PC-9 (cell line): ENCODE measurements around the gene ATP13A2. TPM values are rescaled to one million over a fixed set of nuclear protein-coding genes. Genes with fewer than 3 reads are reported as not detected.

ENCODE experiments used
- BruUV-seq: library from RNA; stranded (reverse); fragments of 400-500 nt; replicated peaks from 2 replicates; lab custom pipeline; 2021; lab: Mats Ljungman, UMichigan
- CTCF ChIA-PET: fragments of 300-600 bp; sonication (Branson Sonifier 250); formaldehyde crosslinking; loops from one replicate; lab custom pipeline; 2022; ENCODE audit warnings: antibody characterized with exemption; lab: Charles Lee
- POLR2A ChIA-PET: fragments of 300-600 bp; sonication (Branson Sonifier 250); formaldehyde crosslinking; loops from one replicate; lab custom pipeline; 2022; ENCODE audit warnings: antibody characterized with exemption; ENCODE audit not compliant: unreplicated experiment; lab: Charles Lee
- DNase-seq, 2 experiments: peaks; one replicate each; pipeline versions ENCODE4 v3.0.0 to v3.0.0-alpha.2; 2015 to 2022; ENCODE audit warnings: mixed read lengths in 1 of 2
- H2AFZ ChIP-seq: fragments of 200-600 bp; sonication (generic); 2 replicates; pipeline ENCODE4 v1.8.1; 2017; ENCODE audit warnings: antibody characterized with exemption
- H3F3A ChIP-seq: fragments of 200-600 bp; sonication (generic); 2 replicates; pipeline ENCODE4 v1.8.1; 2017; ENCODE audit warnings: antibody characterized with exemption, mild to moderate bottlenecking, low read depth; ENCODE audit not compliant: insufficient read depth
- H3K27ac ChIP-seq: fragments of 200-600 bp; sonication (generic); 2 replicates; pipeline ENCODE4 v1.6.1; 2016; ENCODE audit warnings: mixed run types
- H3K27me3 ChIP-seq: fragments of 200-600 bp; sonication (generic); 2 replicates; pipeline ENCODE4 v1.6.1; 2016; ENCODE audit warnings: low read depth, mixed run types; ENCODE audit not compliant: insufficient read depth
- H3K36me3 ChIP-seq: fragments of 200-600 bp; sonication (generic); 2 replicates; pipeline ENCODE4 v1.6.1; 2016; ENCODE audit warnings: low read depth, mixed run types
- H3K4me1 ChIP-seq: fragments of 200-600 bp; sonication (generic); replicated peaks from 2 replicates; pipeline ENCODE4 v1.6.1; 2016; ENCODE audit warnings: mixed run types; ENCODE audit not compliant: insufficient read depth
- H3K4me2 ChIP-seq: fragments of 200-600 bp; sonication (generic); 2 replicates; pipeline ENCODE4 v1.6.1; 2017; ENCODE audit warnings: mixed run types
- H3K4me3 ChIP-seq: fragments of 200-600 bp; sonication (generic); 2 replicates; pipeline ENCODE4 v1.6.1; 2016; ENCODE audit warnings: mixed run types
- H3K79me2 ChIP-seq: fragments of 200-600 bp; sonication (generic); 2 replicates; pipeline ENCODE4 v1.6.1; 2017; ENCODE audit warnings: low read depth, mixed run types
- H3K9me2 ChIP-seq: fragments of 200-600 bp; sonication (generic); 2 replicates; pipeline ENCODE4 v1.8.1; 2017; ENCODE audit warnings: mild to moderate bottlenecking; ENCODE audit not compliant: insufficient read depth
- H3K9me3 ChIP-seq: fragments of 200-600 bp; sonication (generic); 2 replicates; pipeline ENCODE4 v1.8.1; 2016; ENCODE audit warnings: low read depth; ENCODE audit not compliant: insufficient read depth
- H4K20me1 ChIP-seq: fragments of 200-600 bp; sonication (generic); 2 replicates; pipeline ENCODE4 v1.8.1; 2017; ENCODE audit not compliant: insufficient read depth
- EZH2 ChIP-seq: fragments of 200-600 bp; sonication (generic); IDR thresholded peaks from 2 replicates; pipeline ENCODE4 v1.8.0; 2017; ENCODE audit warnings: antibody characterized with exemption, low read depth
- intact Hi-C: fragments of 100-400 bp; cut with micrococcal nuclease; formaldehyde crosslinking; loops from one replicate; pipeline ENCODE4 v1.10.0; 2022; ENCODE audit not compliant: unreplicated experiment
- total RNA-seq: library from RNA; stranded (reverse); gene quantifications from 2 replicates; pipeline ENCODE4 v1.2.3, GENCODE V29; 2021
- TF ChIP-seq, protein P1 (sequence below): fragments of 200-600 bp; sonication (generic); conservative IDR thresholded peaks from 2 replicates; pipeline ENCODE4 v1.6.1; 2017; ENCODE audit warnings: mixed run types, antibody characterized with exemption, mild to moderate bottlenecking, moderate library complexity

Gene ATP13A2
- total RNA-seq, 1 experiment from 2014 or later = 39.9 TPM

DNA sequence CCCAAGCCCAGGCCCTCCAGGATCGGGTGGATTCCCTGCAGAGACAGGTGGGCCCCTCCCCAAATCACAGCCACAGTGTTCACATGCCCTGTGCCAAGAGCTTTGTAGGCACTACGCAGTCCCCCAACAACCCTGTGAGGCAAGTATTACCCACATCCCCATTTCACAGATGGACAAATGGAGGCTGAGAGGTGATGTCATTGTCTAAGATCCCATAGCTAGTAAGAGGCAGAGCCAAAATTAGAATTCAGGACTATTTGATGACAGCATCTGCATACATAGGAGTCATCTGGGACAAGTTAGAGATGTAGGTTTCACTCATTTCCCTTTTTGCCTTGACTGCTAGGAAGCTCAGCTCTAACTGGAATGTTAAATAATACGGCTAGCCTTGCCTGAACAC lies 43.4 kb downstream of the ATP13A2 start:
- H3K9me3 ChIP-seq = no peaks in the 10 kb centered on the region
- BruUV-seq = no TSS peak
- H3K27me3 ChIP-seq = no peaks in the 10 kb centered on the region
- no peaks in the 10 kb centered on the region for H4K20me1 ChIP-seq
- ChIA-PET POLR2A (no interaction called here), CTCF (no interaction called here)
- no peaks in the 10 kb centered on the region for H3K36me3 ChIP-seq
- no peak overlapping the region for H3K27ac ChIP-seq
- intact Hi-C loops = no loop called here
- TF ChIP-seq EZH2 = no peak
- TF ChIP-seq, protein P1, sequence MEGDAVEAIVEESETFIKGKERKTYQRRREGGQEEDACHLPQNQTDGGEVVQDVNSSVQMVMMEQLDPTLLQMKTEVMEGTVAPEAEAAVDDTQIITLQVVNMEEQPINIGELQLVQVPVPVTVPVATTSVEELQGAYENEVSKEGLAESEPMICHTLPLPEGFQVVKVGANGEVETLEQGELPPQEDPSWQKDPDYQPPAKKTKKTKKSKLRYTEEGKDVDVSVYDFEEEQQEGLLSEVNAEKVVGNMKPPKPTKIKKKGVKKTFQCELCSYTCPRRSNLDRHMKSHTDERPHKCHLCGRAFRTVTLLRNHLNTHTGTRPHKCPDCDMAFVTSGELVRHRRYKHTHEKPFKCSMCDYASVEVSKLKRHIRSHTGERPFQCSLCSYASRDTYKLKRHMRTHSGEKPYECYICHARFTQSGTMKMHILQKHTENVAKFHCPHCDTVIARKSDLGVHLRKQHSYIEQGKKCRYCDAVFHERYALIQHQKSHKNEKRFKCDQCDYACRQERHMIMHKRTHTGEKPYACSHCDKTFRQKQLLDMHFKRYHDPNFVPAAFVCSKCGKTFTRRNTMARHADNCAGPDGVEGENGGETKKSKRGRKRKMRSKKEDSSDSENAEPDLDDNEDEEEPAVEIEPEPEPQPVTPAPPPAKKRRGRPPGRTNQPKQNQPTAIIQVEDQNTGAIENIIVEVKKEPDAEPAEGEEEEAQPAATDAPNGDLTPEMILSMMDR = no peak
- no peak overlapping the region for H2AFZ ChIP-seq
- H3K4me1 ChIP-seq = no peaks in the 10 kb centered on the region
- no peak for DNase-seq
- H3F3A ChIP-seq = no peaks in the 10 kb centered on the region
- no peaks in the 10 kb centered on the region for H3K79me2 ChIP-seq
- H3K4me2 ChIP-seq = no peak overlapping the region
- H3K4me3 ChIP-seq = no peak overlapping the region
- H3K9me2 ChIP-seq = no peaks in the 10 kb centered on the region

DNA sequence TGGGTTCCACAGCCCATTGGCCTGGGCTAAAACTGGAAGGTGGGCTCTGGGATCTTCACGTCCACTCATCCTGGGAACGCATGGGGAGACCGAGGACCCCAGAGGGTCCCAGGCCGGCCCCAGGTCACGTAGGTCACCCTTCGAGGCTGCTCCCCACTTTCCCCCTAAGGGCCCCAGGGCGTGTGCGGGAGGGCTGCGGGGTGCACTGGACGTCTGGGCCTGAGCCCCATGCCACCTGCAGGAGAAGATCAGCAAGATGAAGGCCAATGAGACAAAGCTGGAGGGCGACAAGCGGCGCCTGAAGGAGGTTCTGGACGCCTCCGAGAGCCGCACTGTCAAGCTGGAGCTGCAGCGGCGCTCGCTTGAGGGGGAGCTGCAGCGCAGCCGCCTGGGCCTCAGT lies 43.8 kb downstream of the ATP13A2 start:
- Histone ChIP-seq H3K27ac (no peak overlapping the region), H2AFZ (no peak overlapping the region), H3F3A (no peaks in the 10 kb centered on the region), H3K4me2 (no peak overlapping the region), H3K9me2 (no peaks in the 10 kb centered on the region), H3K4me3 (no peak overlapping the region), H3K27me3 (no peaks in the 10 kb centered on the region), H4K20me1 (no peaks in the 10 kb centered on the region), H3K36me3 (no peaks in the 10 kb centered on the region), H3K79me2 (no peaks in the 10 kb centered on the region), H3K4me1 (no peaks in the 10 kb centered on the region), H3K9me3 (no peaks in the 10 kb centered on the region)
- CTCF ChIA-PET = no interaction called here
- no peak for DNase-seq
- intact Hi-C loops = no loop called here
- TF ChIP-seq, protein P1 = no peak
- no peak for TF ChIP-seq EZH2
- no TSS peak for BruUV-seq
- POLR2A ChIA-PET = no interaction called here

DNA sequence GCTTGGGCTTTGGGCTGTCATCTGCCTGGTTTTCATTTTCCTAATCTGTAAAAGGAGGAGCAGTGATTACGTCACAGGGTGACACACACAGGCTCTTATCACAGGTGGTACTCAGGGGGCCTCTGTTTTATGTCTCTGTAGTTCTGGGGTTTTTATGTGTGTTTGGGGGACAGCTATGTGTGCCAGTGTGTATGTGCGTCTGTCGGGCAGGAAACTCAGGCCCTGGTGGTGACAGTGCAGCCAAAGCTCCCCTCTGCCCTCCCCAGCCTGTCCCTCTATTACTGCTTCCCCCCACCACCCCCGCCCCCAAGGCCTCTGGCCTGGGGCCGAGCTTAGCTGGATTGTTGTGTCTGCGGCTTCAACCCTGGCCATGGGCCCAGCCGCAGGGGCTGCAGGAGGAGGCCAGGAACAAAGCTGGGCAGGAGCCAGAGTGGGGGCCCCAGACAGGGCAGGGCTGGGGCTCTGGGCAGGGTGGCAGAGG lies 44.6 kb downstream of the ATP13A2 start:
- no peaks in the 10 kb centered on the region for H3K27me3 ChIP-seq
- intact Hi-C loops = no loop called here
- H3K9me3 ChIP-seq = no peaks in the 10 kb centered on the region
- BruUV-seq = no TSS peak
- no peaks in the 10 kb centered on the region for H3K4me1 ChIP-seq
- H3K4me2 ChIP-seq = no peak overlapping the region
- H3K9me2 ChIP-seq = no peaks in the 10 kb centered on the region
- no peaks in the 10 kb centered on the region for H3K79me2 ChIP-seq
- ChIA-PET CTCF (no interaction called here), POLR2A (no interaction called here)
- DNase-seq = no peak
- no peaks in the 10 kb centered on the region for H3K36me3 ChIP-seq
- no peak overlapping the region for H2AFZ ChIP-seq
- H3F3A ChIP-seq = no peaks in the 10 kb centered on the region
- no peak overlapping the region for H3K4me3 ChIP-seq
- no peaks in the 10 kb centered on the region for H4K20me1 ChIP-seq
- no peak for TF ChIP-seq EZH2
- TF ChIP-seq, protein P1 = no peak
- H3K27ac ChIP-seq = no peak overlapping the region
